K562 (cell line): ENCODE results near the gene COL1A2.

Experiments used
- ATF7 ChIP-seq: fragments of 450-650 bp; IDR thresholded peaks from 2 replicates; pipeline ENCODE4 v1.7.1; 2014; ENCODE audit warnings: mild to moderate bottlenecking, moderate library complexity
- BCLAF1 ChIP-seq, 2 experiments: fragments of 450-650 bp in 1 of 2; IDR thresholded peaks; 2 replicates each; pipeline ENCODE4 v1.6.1; 2011 to 2017; ENCODE audit warnings: low read depth in 2 of 2, antibody characterized with exemption in 1 of 2, borderline replicate concordance in 1 of 2, low read length in 1 of 2, mild to moderate bottlenecking in 1 of 2, mixed read lengths in 1 of 2; ENCODE audit not compliant: control insufficient read depth in 1 of 2
- BHLHE40 ChIP-seq: IDR thresholded peaks from 2 replicates; pipeline ENCODE4 v1.6.1; 2011; ENCODE audit warnings: low read length, improper control_type of control experiment
- CTCF ChIP-seq, 3 experiments: IDR thresholded peaks in 2 of 3; conservative IDR thresholded peaks in 1 of 3; 2 replicates each; pipeline ENCODE4 v1.5.1; 2011 to 2012; ENCODE audit warnings: low read length in 3 of 3, mild to moderate bottlenecking in 3 of 3, control low read depth in 2 of 3, improper control_type of control experiment in 1 of 3, inconsistent platforms in 1 of 3, low read depth in 1 of 3, mixed read lengths in 1 of 3, moderate library complexity in 1 of 3; ENCODE audit not compliant: insufficient read depth in 2 of 3
- ELK1 ChIP-seq: sonication (generic); formaldehyde crosslinking; IDR thresholded peaks from 2 replicates; pipeline ENCODE4 v1.8.1; 2022; ENCODE audit warnings: missing genetic modification reagents
- HMG20B ChIP-seq: fragments of 250-450 bp; sonication (Bioruptor Pico); IDR thresholded peaks from 2 replicates; pipeline ENCODE4 v1.5.0; 2021; ENCODE audit warnings: mild to moderate bottlenecking
- MTF1 ChIP-seq: fragments of 250-450 bp; sonication (Bioruptor Pico); IDR thresholded peaks from 2 replicates; pipeline ENCODE4 v1.9.0; 2021; ENCODE audit warnings: moderate library complexity, mild to moderate bottlenecking, inconsistent platforms, borderline replicate concordance
- STAT6 ChIP-seq: sonication (generic); formaldehyde crosslinking; IDR thresholded peaks from 2 replicates; pipeline ENCODE4 v1.8.1; 2023; ENCODE audit warnings: mild to moderate bottlenecking, missing genetic modification reagents

GRCh38 chr7:94374721-94375566 is 19.8 kb upstream of the COL1A2 start:
- TF ChIP-seq BHLHE40 (no peak), BCLAF1 (IDR thresholded peaks at IDR 0.05; ENCODE audit: borderline replicate concordance in 1 of 2, control insufficient read depth in 1 of 2, low read depth in 2 of 2, low read length in 1 of 2) (no peak), MTF1 (no peak), HMG20B (CRISPR knock-in tag) (no peak), STAT6 (CRISPR knock-in tag) (no peak), ATF7 (no peak), ELK1 (no peak), CTCF (IDR thresholded peaks at IDR 0.05 in 2 of 3, conservative IDR thresholded peaks at IDR 0.05 in 1 of 3; ENCODE audit: insufficient read depth in 2 of 3, low read depth in 1 of 3, low read length in 3 of 3) (no peak)
